D721Med (cell line): ENCODE data around the gene NAV2.

Source experiments
- DNase-seq: peaks from one replicate; pipeline ENCODE4 v3.0.0; 2011; ENCODE audit warnings: low spot score; ENCODE audit not compliant: insufficient read length
- FAIRE-seq: peaks from 2 replicates; lab custom pipeline; 2011; peaks lifted over from hg19 to GRCh38; lab: Jason Lieb, UNC
- CTCF ChIP-seq: IDR thresholded peaks from 2 replicates; pipeline ENCODE4 v1.5.1; 2012; ENCODE audit warnings: mild to moderate bottlenecking, control low read depth; ENCODE audit not compliant: insufficient read depth; ENCODE audit errors: missing control alignments

The NAV2 gene

GRCh38 chr11:19744130-19744529 lies 31.5 kb downstream of the NAV2 start:
- no peak for TF ChIP-seq CTCF
- DNase-seq (no peak), FAIRE-seq (no peak)

- TF ChIP-seq CTCF = no peak
- DNase-seq (no peak), FAIRE-seq (no peak)
Observed at GRCh38 chr11:19746086-19746485, 33.4 kb downstream of the NAV2 start.

GRCh38 chr11:19747634-19748033 lies 35.0 kb downstream of the NAV2 start:
- DNase-seq = no peak
- TF ChIP-seq CTCF = no peak
- FAIRE-seq = no peak

- FAIRE-seq (no peak), DNase-seq (no peak)
- TF ChIP-seq CTCF = no peak
Observed at GRCh38 chr11:19751055-19751454, 38.4 kb downstream of the NAV2 start.

DNA sequence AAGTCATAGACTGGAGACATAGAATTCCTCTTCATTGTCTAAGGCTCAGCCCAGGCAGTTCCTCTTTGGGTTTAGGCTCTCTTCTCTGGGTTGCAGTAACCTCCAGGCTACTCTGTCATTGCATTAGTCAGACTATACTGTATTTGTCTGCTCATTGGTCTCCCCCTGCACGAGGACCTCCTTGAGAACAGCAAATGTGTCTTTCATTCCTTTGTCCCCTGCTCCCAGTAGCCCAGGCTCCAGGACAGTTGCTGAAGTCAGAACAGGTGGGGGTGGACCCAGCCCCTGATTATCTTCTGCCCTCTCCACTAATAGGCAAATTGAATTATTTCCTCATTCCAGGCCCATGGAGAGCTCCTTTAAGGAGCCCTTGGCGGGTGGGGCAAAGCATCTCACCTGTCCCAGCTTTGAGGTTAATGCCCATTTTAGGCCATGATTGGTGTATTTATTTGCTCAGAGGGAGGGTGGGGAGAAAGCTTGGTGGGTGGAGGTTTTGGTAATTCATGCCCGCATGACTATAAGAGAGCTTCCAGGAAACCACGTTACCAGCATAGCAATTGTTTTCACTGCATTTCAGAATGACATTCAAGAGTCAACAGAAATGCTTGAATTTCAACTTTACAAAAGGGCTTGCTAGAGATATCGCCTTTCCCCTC lies 40.9 kb downstream of the NAV2 start:
- no peak for TF ChIP-seq CTCF
- FAIRE-seq (no peak), DNase-seq (no peak)

GRCh38 chr11:19756675-19757475 lies 44.2 kb downstream of the NAV2 start:
- DNase-seq = no peak
- FAIRE-seq = no peak
- no peak for TF ChIP-seq CTCF

GRCh38 chr11:19759389-19759788 lies 46.8 kb downstream of the NAV2 start:
- no peak for TF ChIP-seq CTCF
- FAIRE-seq = no peak
- DNase-seq = no peak
